Measurements from ENCODE around the gene CREB3. TPM values are rescaled to one million over a fixed set of nuclear protein-coding genes. Genes with fewer than 3 reads are reported as not detected.

The CREB3 gene
- total RNA-seq, 3 donors from 2014 or later, result 46.4 to 49.9 (median 47.2) TPM

GRCh38 chr9:35769763-35770162, 37.3 kb downstream of the CREB3 start:
- intact Hi-C loops (cut with DNase I; ENCODE audit: low total_unique reads), result no loop called here
- Histone ChIP-seq H3K9me3 (no peaks in the 10 kb centered on the region), H3K36me3 (no peaks in the 10 kb centered on the region), H3K4me1 (peaks cover 0 to 15% of the 10 kb centered on the region in 2 donors), H3K27ac (no peak overlapping the region), H3K27me3 (no peaks in the 10 kb centered on the region), H3K4me3 (no peak overlapping the region)
- no peak for TF ChIP-seq POLR2AphosphoS5 (IDR thresholded peaks at IDR 0.05)
- DNase-seq (ENCODE audit: low spot score in 2 of 2), result no peak

- Histone ChIP-seq H3K4me3 (peak overlapping the region in 1 of 3 donors; percentile 35), H3K36me3 (no peaks in the 10 kb centered on the region), H3K9me3 (no peaks in the 10 kb centered on the region), H3K27ac (peak overlapping the region; percentile 58 to 64), H3K27me3 (no peaks in the 10 kb centered on the region), H3K4me1 (peaks cover 0 to 15% of the 10 kb centered on the region in 2 donors)
- intact Hi-C loops (cut with DNase I; ENCODE audit: low total_unique reads), result no loop called here
- no peak for TF ChIP-seq POLR2A (IDR thresholded peaks at IDR 0.05)
- TF ChIP-seq, protein P1, sequence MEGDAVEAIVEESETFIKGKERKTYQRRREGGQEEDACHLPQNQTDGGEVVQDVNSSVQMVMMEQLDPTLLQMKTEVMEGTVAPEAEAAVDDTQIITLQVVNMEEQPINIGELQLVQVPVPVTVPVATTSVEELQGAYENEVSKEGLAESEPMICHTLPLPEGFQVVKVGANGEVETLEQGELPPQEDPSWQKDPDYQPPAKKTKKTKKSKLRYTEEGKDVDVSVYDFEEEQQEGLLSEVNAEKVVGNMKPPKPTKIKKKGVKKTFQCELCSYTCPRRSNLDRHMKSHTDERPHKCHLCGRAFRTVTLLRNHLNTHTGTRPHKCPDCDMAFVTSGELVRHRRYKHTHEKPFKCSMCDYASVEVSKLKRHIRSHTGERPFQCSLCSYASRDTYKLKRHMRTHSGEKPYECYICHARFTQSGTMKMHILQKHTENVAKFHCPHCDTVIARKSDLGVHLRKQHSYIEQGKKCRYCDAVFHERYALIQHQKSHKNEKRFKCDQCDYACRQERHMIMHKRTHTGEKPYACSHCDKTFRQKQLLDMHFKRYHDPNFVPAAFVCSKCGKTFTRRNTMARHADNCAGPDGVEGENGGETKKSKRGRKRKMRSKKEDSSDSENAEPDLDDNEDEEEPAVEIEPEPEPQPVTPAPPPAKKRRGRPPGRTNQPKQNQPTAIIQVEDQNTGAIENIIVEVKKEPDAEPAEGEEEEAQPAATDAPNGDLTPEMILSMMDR (IDR thresholded peaks at IDR 0.05), result no peak
- TF ChIP-seq POLR2AphosphoS5 (IDR thresholded peaks at IDR 0.05), result no peak
- DNase-seq (ENCODE audit: low spot score in 2 of 2), result peak in 1 of 2 donors; percentile 53
Observed at GRCh38 chr9:35771075-35771433, 38.6 kb downstream of the CREB3 start.

DNA sequence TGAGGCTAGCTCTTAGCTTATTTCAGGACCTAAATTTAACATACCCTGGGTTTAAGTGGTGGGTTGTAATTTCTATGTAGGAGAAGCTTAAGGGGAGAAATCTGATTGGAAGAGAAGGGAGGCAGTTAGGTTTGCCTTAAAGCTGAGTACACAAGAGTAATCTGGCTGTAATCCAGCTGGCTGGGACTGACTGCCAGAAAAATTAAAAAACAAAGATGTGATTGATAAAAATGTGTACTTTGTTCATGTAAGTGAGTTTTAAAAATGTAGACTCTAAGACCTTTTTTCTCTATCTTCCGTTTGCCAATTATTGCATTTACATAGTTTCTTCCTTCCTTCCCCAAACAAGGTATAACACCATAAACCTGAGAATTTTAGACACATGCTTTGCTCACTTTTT, 39.1 kb downstream of the CREB3 start:
- Histone ChIP-seq H3K4me1 (peaks cover 0 to 15% of the 10 kb centered on the region in 2 donors), H3K9me3 (no peaks in the 10 kb centered on the region), H3K27ac (peak overlapping the region; percentile 58 to 64), H3K36me3 (no peaks in the 10 kb centered on the region), H3K4me3 (peak overlapping the region in 1 of 3 donors; percentile 35), H3K27me3 (no peaks in the 10 kb centered on the region)
- intact Hi-C loops (cut with DNase I; ENCODE audit: low total_unique reads), result no loop called here
- DNase-seq (ENCODE audit: low spot score in 2 of 2), result no peak
- no peak for TF ChIP-seq POLR2A (IDR thresholded peaks at IDR 0.05)
- TF ChIP-seq, protein P1 (IDR thresholded peaks at IDR 0.05), result no peak
- no peak for TF ChIP-seq POLR2AphosphoS5 (IDR thresholded peaks at IDR 0.05)

GRCh38 chr9:35771943-35772342, 39.5 kb downstream of the CREB3 start:
- Histone ChIP-seq H3K27ac (peak overlapping the region in 1 of 2 donors; percentile 58), H3K4me3 (no peak overlapping the region), H3K27me3 (no peaks in the 10 kb centered on the region), H3K4me1 (peaks cover 0 to 15% of the 10 kb centered on the region in 2 donors), H3K9me3 (no peaks in the 10 kb centered on the region), H3K36me3 (no peaks in the 10 kb centered on the region)
- intact Hi-C loops (cut with DNase I; ENCODE audit: low total_unique reads), result no loop called here
- TF ChIP-seq, protein P1 (IDR thresholded peaks at IDR 0.05), result no peak
- no peak for TF ChIP-seq POLR2A (IDR thresholded peaks at IDR 0.05)
- no peak for TF ChIP-seq POLR2AphosphoS5 (IDR thresholded peaks at IDR 0.05)
- DNase-seq (ENCODE audit: low spot score in 2 of 2), result no peak

DNA sequence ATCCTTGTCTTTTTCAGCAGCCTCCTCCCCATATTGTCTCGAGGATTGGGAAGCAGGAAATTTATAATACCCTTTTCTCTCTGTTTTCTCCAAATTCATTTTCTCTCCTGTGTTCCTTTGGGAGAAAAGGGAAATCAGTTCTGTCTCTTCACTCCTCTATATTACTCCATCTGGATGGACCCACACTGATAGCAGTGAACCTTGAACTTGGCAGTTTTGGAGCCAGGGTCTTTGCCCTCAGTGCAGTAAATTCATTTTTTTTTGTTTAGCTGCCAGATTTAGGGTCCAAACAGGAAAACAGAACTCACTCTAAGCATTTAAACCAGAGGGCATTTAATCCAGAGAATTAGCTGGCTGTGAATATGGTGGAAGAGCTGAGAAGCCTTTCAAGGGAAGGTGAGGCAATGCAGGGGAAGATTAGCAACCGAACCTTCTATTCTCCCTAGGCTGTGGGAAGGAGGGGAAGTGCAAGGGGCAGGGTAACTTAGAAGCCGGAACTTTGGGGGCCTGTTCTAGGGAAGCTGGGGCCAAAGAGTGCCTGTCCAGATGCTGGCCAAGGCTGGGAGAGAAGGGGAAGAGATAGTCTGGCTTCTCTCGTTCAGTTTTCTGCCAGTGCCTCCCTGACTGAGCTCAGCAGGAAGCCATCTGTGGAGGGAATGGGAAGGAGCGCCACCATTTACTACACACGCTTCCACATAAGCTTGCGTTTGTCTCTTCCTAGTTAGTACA, 42.6 kb downstream of the CREB3 start:
- Histone ChIP-seq H3K27me3 (no peaks in the 10 kb centered on the region), H3K27ac (no peak overlapping the region), H3K9me3 (no peaks in the 10 kb centered on the region), H3K4me3 (no peak overlapping the region), H3K36me3 (no peaks in the 10 kb centered on the region), H3K4me1 (peaks cover 0 to 15% of the 10 kb centered on the region in 2 donors)
- DNase-seq (ENCODE audit: low spot score in 2 of 2), result no peak
- TF ChIP-seq POLR2A (IDR thresholded peaks at IDR 0.05) (no peak), POLR2AphosphoS5 (IDR thresholded peaks at IDR 0.05) (no peak)
- TF ChIP-seq, protein P1 (IDR thresholded peaks at IDR 0.05), result no peak
- intact Hi-C loops (cut with DNase I; ENCODE audit: low total_unique reads), result no loop called here

All from breast epithelium (tissue), 4 donors.